ENCODE measurements around the gene MT1HL1. TPM values are rescaled to one million over a fixed set of nuclear protein-coding genes. Genes with fewer than 3 reads are reported as not detected.

Gene MT1HL1
- total and polyA plus RNA-seq, 2 experiments from 2014 or later = not detected

DNA sequence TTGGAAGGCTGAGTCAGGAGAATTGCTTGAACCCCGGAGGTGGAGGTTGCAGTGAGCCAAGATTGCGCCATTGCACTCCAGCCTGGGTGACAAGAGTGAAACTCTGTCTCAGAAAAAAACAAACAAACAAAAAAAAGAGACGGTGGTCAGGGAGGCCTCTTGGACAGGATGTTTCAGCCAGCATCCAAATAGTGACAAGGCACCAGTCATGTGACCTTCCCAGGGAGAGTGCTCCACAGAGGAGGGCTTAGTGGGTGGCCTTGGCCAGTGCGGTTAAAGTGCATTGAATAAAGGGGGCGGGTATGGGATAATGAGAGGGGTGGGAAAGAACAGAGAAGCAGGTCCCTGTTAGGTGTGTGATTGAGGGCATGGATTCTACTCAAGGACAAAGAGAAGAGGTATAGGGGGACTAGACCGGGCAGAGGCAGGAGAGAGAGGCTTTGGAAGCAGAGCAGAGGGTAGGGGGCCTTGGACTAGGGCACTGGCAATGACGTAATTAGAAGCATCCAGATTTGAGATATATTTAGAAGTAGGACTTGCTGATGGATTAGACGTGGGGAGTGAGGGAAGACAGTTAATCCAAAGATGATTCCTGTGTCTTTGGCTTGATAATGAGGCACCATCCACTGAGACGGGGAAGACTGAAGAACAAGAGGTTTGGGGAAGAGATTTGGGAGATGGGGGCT is 25.8 kb upstream of the MT1HL1 start:
- Histone ChIP-seq H3K79me2 (no peaks in the 10 kb centered on the region), H3K4me3 (no peak overlapping the region), H3K36me3 (replicated peaks; ENCODE audit: insufficient read depth, low read depth) (no peaks in the 10 kb centered on the region), H2AFZ (no peak overlapping the region), H3K4me2 (no peak overlapping the region), H3K9me2 (replicated peaks; ENCODE audit: insufficient read depth) (no peaks in the 10 kb centered on the region), H3K4me1 (ENCODE audit: insufficient read depth) (no peaks in the 10 kb centered on the region), H3K9me3 (ENCODE audit: low read depth) (no peaks in the 10 kb centered on the region), H3K27ac (no peak overlapping the region), H4K20me1 (ENCODE audit: insufficient read depth, poor library complexity, severe bottlenecking) (no peaks in the 10 kb centered on the region), H3K27me3 (no peaks in the 10 kb centered on the region)
- TF ChIP-seq EZH2phosphoT487 (IDR thresholded peaks at IDR 0.05; ENCODE audit: low read depth, severe bottlenecking, unreplicated experiment) = no peak
- no peak for TF ChIP-seq EZH2 (IDR thresholded peaks at IDR 0.05; ENCODE audit: borderline replicate concordance)
- TF ChIP-seq, protein P1, sequence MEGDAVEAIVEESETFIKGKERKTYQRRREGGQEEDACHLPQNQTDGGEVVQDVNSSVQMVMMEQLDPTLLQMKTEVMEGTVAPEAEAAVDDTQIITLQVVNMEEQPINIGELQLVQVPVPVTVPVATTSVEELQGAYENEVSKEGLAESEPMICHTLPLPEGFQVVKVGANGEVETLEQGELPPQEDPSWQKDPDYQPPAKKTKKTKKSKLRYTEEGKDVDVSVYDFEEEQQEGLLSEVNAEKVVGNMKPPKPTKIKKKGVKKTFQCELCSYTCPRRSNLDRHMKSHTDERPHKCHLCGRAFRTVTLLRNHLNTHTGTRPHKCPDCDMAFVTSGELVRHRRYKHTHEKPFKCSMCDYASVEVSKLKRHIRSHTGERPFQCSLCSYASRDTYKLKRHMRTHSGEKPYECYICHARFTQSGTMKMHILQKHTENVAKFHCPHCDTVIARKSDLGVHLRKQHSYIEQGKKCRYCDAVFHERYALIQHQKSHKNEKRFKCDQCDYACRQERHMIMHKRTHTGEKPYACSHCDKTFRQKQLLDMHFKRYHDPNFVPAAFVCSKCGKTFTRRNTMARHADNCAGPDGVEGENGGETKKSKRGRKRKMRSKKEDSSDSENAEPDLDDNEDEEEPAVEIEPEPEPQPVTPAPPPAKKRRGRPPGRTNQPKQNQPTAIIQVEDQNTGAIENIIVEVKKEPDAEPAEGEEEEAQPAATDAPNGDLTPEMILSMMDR (IDR thresholded peaks at IDR 0.05; ENCODE audit: poor library complexity) = no peak
- WGBS (ENCODE audit: low lambda C conversion rate, missing lambda C conversion rate) = 82% methylated on average over 9 of the region's 9 CpGs
- no peak for DNase-seq (ENCODE audit: low spot score)

DNA sequence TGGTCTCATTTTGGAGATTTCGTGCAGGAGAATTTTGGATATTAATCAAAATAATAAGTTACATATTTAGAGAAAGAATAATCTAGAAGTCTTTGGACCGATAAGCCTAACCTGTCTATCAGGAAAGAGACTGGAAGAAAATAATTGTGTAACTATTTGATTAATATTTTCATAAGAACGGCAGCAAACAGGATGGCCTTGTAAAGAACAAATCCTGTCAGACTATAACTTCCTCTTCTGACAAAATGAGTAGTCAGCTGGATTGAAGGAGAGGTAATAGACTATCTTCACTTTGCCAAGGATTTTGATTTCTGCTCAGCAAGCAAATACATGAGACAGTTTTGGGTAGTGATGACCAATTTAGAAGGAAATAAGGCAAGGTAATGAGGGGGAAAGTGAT is 25.0 kb upstream of the MT1HL1 start:
- Histone ChIP-seq H3K27me3 (no peaks in the 10 kb centered on the region), H3K4me3 (no peak overlapping the region), H3K9me3 (ENCODE audit: low read depth) (no peaks in the 10 kb centered on the region), H3K27ac (no peak overlapping the region), H4K20me1 (ENCODE audit: insufficient read depth, poor library complexity, severe bottlenecking) (no peaks in the 10 kb centered on the region), H3K9me2 (replicated peaks; ENCODE audit: insufficient read depth) (no peaks in the 10 kb centered on the region), H3K4me1 (ENCODE audit: insufficient read depth) (no peaks in the 10 kb centered on the region), H2AFZ (no peak overlapping the region), H3K4me2 (no peak overlapping the region), H3K79me2 (no peaks in the 10 kb centered on the region), H3K36me3 (replicated peaks; ENCODE audit: insufficient read depth, low read depth) (no peaks in the 10 kb centered on the region)
- no peak for DNase-seq (ENCODE audit: low spot score)
- TF ChIP-seq, protein P1 (IDR thresholded peaks at IDR 0.05; ENCODE audit: poor library complexity) = no peak
- WGBS (ENCODE audit: low lambda C conversion rate, missing lambda C conversion rate) = 86% methylated on average over 3 of the region's 3 CpGs

DNA sequence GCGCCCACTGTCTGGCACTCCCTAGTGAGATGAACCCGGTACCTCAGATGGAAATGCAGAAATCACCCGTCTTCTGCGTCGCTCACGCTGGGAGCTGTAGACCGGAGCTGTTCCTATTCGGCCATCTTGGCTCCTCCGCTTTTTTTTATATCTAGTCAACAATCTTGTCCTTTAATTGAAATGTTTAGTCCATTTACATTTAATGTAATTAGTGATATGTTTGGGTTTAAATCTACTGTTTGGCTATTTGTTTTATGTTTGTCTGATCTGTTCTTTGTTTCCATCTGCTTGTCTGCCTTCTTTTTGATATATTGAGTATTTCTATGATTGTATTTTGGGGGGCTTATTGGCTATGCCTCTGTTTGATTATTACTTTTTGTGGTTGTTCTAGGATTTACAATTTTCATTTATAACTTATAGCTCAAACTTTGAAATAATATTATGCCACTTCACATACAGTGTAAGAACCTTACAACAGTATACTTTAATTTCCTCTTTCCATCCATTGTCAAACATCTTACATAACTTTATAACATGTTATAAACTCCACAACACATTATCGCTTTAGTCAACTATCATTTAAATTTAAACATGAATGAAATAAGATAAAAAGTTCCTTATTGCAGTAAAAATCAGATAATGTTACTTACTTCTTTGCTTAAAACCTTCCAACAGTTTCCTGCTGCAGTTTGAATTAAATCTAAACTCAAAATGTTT is 21.3 kb upstream of the MT1HL1 start:
- no peaks in the 10 kb centered on the region for H3K79me2 ChIP-seq
- H3K27me3 ChIP-seq = no peaks in the 10 kb centered on the region
- H2AFZ ChIP-seq = no peak overlapping the region
- H3K4me1 ChIP-seq (ENCODE audit: insufficient read depth) = no peaks in the 10 kb centered on the region
- H3K9me3 ChIP-seq (ENCODE audit: low read depth) = no peaks in the 10 kb centered on the region
- H3K4me3 ChIP-seq = no peak overlapping the region
- no peak for DNase-seq (ENCODE audit: low spot score)
- H3K4me2 ChIP-seq = no peak overlapping the region
- no peak overlapping the region for H3K27ac ChIP-seq
- H3K9me2 ChIP-seq (replicated peaks; ENCODE audit: insufficient read depth) = no peaks in the 10 kb centered on the region
- no peaks in the 10 kb centered on the region for H3K36me3 ChIP-seq (replicated peaks; ENCODE audit: insufficient read depth, low read depth)
- TF ChIP-seq, protein P1 (IDR thresholded peaks at IDR 0.05; ENCODE audit: poor library complexity) = no peak
- no peak for TF ChIP-seq EZH2phosphoT487 (IDR thresholded peaks at IDR 0.05; ENCODE audit: low read depth, severe bottlenecking, unreplicated experiment)
- no peak for TF ChIP-seq EZH2 (IDR thresholded peaks at IDR 0.05; ENCODE audit: borderline replicate concordance)
- no peaks in the 10 kb centered on the region for H4K20me1 ChIP-seq (ENCODE audit: insufficient read depth, poor library complexity, severe bottlenecking)
- WGBS (ENCODE audit: low lambda C conversion rate, missing lambda C conversion rate) = 92% methylated on average over 9 of the region's 10 CpGs
